SK-N-SH treated with all-trans-retinoic acid at 6 μM for 48 hours (cell line): ENCODE data around the gene DAND5.

ENCODE experiments used
- ATAC-seq: fragments of 200-7000 bp; cut with Tn5 transposase; 3 replicates; pipeline ENCODE4 v1.9.1; 2020; ENCODE audit warnings: mild to moderate bottlenecking, moderate library complexity
- ARNTL ChIP-seq: fragments of 450-650 bp; formaldehyde crosslinking; IDR thresholded peaks from 2 replicates; pipeline ENCODE4 v1.5.0; 2020; ENCODE audit warnings: low read depth, mild to moderate bottlenecking, moderate library complexity, borderline replicate concordance
- BACH2 ChIP-seq: fragments of 250-450 bp; sonication (Bioruptor Pico); IDR thresholded peaks from 2 replicates; pipeline ENCODE4 v1.9.0; 2021; ENCODE audit warnings: mild to moderate bottlenecking, borderline replicate concordance
- ESRRG ChIP-seq: fragments of 250-450 bp; sonication (Bioruptor Pico); IDR thresholded peaks from 2 replicates; pipeline ENCODE4 v1.6.1; 2021; ENCODE audit warnings: mild to moderate bottlenecking
- GLIS3 ChIP-seq: fragments of 250-450 bp; sonication (Bioruptor Pico); IDR thresholded peaks from 2 replicates; pipeline ENCODE4 v1.5.0; 2020; ENCODE audit warnings: mild to moderate bottlenecking, moderate library complexity
- ISL1 ChIP-seq: fragments of 250-450 bp; sonication (Bioruptor Pico); IDR thresholded peaks from 2 replicates; pipeline ENCODE4 v2.1.2; 2022; ENCODE audit warnings: mild to moderate bottlenecking, moderate library complexity
- OSR1 ChIP-seq: fragments of 250-450 bp; sonication (Bioruptor Pico); IDR thresholded peaks from 2 replicates; pipeline ENCODE4 v1.8.0; 2022; ENCODE audit warnings: moderate library complexity, mild to moderate bottlenecking, inconsistent platforms
- PATZ1 ChIP-seq: fragments of 250-450 bp; sonication (Bioruptor Pico); IDR thresholded peaks from 2 replicates; pipeline ENCODE4 v1.8.0; 2020; ENCODE audit warnings: mild to moderate bottlenecking, moderate library complexity, borderline replicate concordance
- PPARA ChIP-seq: fragments of 250-450 bp; sonication (Bioruptor Pico); IDR thresholded peaks from 2 replicates; pipeline ENCODE4 v1.5.0; 2020; ENCODE audit warnings: mild to moderate bottlenecking, borderline replicate concordance
- SNAI2 ChIP-seq: fragments of 250-450 bp; sonication (Bioruptor Pico); IDR thresholded peaks from 2 replicates; pipeline ENCODE4 v1.5.0; 2020; ENCODE audit warnings: mild to moderate bottlenecking, moderate library complexity
- TCF4 ChIP-seq: fragments of 250-450 bp; sonication (Bioruptor Pico); IDR thresholded peaks from 2 replicates; pipeline ENCODE4 v1.8.0; 2021; ENCODE audit warnings: mild to moderate bottlenecking, moderate library complexity, borderline replicate concordance
- TOX ChIP-seq: fragments of 250-450 bp; sonication (Bioruptor Pico); IDR thresholded peaks from 2 replicates; pipeline ENCODE4 v1.8.0; 2021; ENCODE audit warnings: mild to moderate bottlenecking, moderate library complexity, borderline replicate concordance
- TSHZ2 ChIP-seq: fragments of 250-450 bp; sonication (Bioruptor Pico); IDR thresholded peaks from 2 replicates; pipeline ENCODE4 v1.5.0; 2020; ENCODE audit warnings: mild to moderate bottlenecking, moderate library complexity
- ZC3H10 ChIP-seq: fragments of 250-450 bp; sonication (Bioruptor Pico); IDR thresholded peaks from 2 replicates; pipeline ENCODE4 v1.5.1; 2021; ENCODE audit warnings: mild to moderate bottlenecking, moderate library complexity
- ZFP3 ChIP-seq: fragments of 250-450 bp; sonication (Bioruptor Pico); IDR thresholded peaks from 2 replicates; pipeline ENCODE4 v1.5.0; 2020; ENCODE audit warnings: mild to moderate bottlenecking, moderate library complexity
- ZFP30 ChIP-seq: fragments of 450-650 bp; formaldehyde crosslinking; IDR thresholded peaks from 2 replicates; pipeline ENCODE4 v1.5.0; 2022; ENCODE audit warnings: mild to moderate bottlenecking, moderate library complexity
- ZNF565 ChIP-seq: fragments of 450-650 bp; formaldehyde crosslinking; conservative IDR thresholded peaks from 2 replicates; pipeline ENCODE4 v1.5.0; 2020; ENCODE audit warnings: low read depth, mild to moderate bottlenecking, moderate library complexity
- ZNF70 ChIP-seq: fragments of 450-650 bp; formaldehyde crosslinking; IDR thresholded peaks from 2 replicates; pipeline ENCODE4 v1.5.0; 2020; ENCODE audit warnings: mild to moderate bottlenecking, moderate library complexity

The DAND5 gene

GRCh38 chr19:12992729-12993128, 23.4 kb downstream of the DAND5 start:
- TF ChIP-seq ZNF565 (CRISPR knock-in tag) (no peak), PPARA (CRISPR knock-in tag) (no peak), ISL1 (no peak), TSHZ2 (CRISPR knock-in tag) (no peak), ZFP3 (CRISPR knock-in tag) (no peak), ZFP30 (CRISPR knock-in tag) (no peak), ZC3H10 (CRISPR knock-in tag) (no peak), OSR1 (CRISPR knock-in tag) (no peak), PATZ1 (CRISPR knock-in tag) (no peak), ESRRG (CRISPR knock-in tag) (no peak), SNAI2 (CRISPR knock-in tag) (no peak), GLIS3 (CRISPR knock-in tag) (no peak), ARNTL (CRISPR knock-in tag) (no peak)
- TF ChIP-seq, all 23 proteins: peak for 0

GRCh38 chr19:12993562-12993961, 24.2 kb downstream of the DAND5 start:
- TF ChIP-seq TCF4 (CRISPR knock-in tag) (no peak), BACH2 (no peak), TOX (CRISPR knock-in tag) (no peak), TSHZ2 (CRISPR knock-in tag) (no peak), ZFP3 (CRISPR knock-in tag) (no peak), ARNTL (CRISPR knock-in tag) (no peak), GLIS3 (CRISPR knock-in tag) (no peak)
- no peak for ATAC-seq

More at GRCh38 chr19:12992729-12993128, 23.4 kb downstream of the DAND5 start:
- no peak for ATAC-seq

- TF ChIP-seq ZNF70: no peak
- no peak for TF ChIP-seq ZC3H10 (CRISPR knock-in tag)
- peak; percentile 54 for ATAC-seq
Observed at GRCh38 chr19:12994701-12995595, 25.6 kb downstream of the DAND5 start, which contains the start of gene NFIX. NFIX (plus strand) TSS chr19:12995475; CDS start chr19:12995838, 363 bp downstream.

GRCh38 chr19:12995596-12996405, 26.4 kb downstream of the DAND5 start:
- peak; percentile 46 for ATAC-seq
- no peak for TF ChIP-seq PPARA (CRISPR knock-in tag)
- TF ChIP-seq ARNTL (CRISPR knock-in tag): no peak
- TF ChIP-seq SNAI2 (CRISPR knock-in tag): no peak
